Measurements from ENCODE around the gene NECAP2.
"Not testable (repeated sequence)": the region's sequence is repeated elsewhere in the genome, so short reads cannot be mapped to it uniquely, and the experiment has no call there.

Gene NECAP2

DNA sequence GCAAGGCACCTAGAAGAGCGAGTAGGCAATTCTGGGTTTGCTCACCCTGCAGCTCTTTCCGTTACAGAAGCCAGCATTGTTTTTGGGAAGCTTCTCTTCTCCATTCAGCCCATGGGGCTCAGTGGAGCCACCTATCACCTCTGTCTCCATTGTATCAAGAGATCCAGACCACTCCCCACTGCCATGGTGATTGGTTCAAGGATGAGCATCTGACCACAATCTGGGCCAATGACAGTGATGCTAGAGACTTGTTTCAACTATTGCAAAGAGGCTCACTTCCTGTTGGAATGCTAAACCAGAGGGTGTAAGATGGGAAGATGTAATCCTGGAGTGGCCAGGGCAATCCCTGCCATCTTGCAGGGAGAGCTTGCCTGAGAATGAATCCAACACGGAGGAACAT lies 9.9 kb upstream of the NECAP2 start:
- no peak for DNase-seq (ENCODE audit: low read depth, low spot score)

DNA sequence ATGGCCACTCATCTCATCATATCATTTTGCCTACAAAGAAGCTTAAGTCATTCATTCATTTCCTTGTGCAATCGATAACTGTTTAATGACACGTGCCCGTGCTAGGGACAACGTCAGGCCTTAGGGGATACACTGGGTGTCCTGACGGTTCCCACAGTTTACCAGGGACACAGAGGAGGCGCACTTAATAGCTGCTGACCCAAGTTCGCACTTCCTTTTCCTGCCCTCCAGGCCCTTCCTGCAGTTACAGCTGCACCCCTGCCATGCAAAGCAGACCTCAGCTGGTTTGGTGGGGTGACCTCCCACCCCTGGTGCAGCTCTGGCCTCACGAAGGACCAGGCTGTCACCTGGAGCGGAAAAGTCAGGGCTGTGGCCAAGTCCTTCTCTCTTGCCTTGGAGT lies 7.5 kb upstream of the NECAP2 start:
- DNase-seq (ENCODE audit: low read depth, low spot score), result no peak

DNA sequence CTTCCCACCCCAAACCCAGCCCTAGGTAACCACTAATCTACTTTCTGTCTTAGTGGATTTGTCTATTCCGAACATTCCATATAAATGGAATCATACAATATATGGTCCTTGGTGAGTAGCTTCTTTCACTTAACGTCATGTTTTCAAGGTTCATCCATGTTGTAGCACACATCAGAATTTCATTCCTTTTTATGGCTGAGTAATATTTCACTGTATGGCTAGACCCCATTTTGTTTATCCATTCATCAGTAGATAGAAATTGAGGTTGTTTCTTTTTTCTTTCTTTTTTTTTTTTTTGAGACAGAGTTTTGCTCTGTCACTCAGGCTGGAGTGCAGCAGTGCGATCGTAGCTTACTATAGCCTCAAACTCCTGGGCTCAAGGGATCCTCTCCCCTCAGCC lies 6.5 kb upstream of the NECAP2 start:
- no peak for DNase-seq (ENCODE audit: low read depth, low spot score)

DNA sequence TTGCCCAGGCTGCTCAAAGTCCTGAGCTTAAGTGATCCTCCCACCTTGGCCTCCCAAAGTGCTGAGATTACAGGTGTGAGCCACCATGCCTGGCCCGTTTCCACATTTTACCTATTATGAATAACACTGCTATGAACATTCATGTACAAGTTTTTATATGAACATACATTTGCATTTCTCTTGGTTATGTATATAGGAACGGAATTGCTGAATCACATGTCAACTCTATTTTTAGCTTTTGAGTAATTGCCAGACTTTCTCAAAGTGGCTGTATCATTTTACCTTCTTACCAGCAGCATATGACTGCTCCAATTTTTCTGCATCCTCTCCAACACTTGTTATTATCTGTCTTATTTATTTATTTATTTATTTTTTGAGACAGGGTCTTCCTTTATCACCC lies 6.0 kb upstream of the NECAP2 start:
- DNase-seq (ENCODE audit: low read depth, low spot score), result no peak

DNA sequence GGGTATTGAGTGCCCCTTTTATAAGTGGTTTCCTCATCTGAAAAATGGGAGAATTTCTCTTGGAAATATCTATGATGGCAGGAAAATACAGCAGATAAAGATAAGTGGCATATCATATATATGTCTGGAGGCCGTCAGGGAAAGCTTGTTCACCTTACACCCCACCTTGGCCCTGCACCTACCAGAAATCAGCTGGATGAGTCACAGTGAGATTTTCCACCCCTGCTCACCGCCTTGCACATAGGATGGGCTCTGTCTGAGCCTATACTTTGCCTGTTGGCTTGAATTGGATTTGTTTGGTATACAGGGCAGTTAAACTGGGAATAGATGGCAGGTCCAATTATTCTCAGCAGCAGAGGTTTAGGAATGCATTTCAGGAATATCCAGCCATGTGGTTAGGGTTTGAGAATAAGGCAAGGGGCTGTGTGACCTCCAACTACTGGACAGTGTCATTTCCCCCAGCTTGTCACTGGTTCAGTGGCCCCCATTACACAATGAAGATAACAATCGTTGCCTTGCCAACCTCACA lies 3.5 kb upstream of the NECAP2 start, which contains the start of gene SPATA21:
SPATA21 (minus strand) TSS at position 479 of the 529 bp plus-strand sequence. CDS start 6,053 bp downstream, outside the sequence.
- no peak for DNase-seq (ENCODE audit: low read depth, low spot score)

DNA sequence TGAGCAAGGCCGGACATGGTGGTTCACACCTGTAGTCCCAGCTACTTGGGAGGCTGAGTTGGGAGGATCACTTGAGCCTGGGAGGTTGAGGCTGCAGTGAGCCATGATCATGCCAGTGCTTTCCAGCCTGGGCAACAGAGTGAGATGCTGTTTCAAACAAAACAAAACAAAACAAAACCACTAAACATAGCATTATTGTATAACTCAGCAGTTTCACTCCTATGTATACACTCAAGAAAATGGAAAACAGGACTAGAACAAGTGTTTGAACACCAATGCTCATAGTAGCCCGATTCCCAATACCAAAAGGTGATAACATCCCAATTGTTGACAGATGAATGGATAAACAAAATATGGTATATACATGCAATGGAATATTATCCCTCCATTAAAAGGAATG lies 2.0 kb upstream of the NECAP2 start:
- no peak for DNase-seq (ENCODE audit: low read depth, low spot score)

DNA sequence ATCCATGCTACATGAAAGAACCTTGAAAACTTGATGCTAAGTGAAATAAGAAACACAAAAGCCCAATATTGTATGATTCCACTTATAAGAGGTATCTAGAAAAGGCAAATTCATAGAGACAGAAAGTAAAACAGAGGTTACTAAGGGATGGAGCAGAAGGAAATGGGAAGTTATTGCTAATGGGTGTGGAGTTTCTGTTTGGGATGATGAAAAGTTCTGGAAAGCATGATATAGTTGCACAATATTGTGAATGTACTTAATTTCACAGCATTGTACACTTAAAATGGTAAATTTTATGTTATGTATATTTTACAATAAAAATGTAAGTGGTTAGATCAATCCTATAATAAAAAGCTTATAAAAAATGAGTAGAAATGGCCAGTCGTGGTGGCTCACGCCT lies 1.6 kb upstream of the NECAP2 start:
- no peak for DNase-seq (ENCODE audit: low read depth, low spot score)

DNA sequence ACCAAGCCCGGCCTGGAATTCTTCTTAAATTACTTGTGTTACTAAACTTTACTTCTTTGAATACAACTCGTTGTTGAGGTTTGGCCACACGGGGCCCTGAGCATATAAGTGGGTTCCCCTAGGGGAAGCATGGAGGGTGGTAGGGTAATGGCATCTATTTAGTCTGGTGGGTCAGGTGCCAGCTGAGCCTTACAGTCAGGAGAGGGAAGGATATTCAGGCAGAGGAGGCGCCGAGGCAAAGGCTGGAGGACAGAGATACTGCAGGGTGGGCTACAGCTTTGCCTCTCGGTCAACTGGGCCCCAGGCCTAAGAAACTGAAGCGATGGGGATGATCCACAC lies 424 bp upstream of the NECAP2 start:
- DNase-seq (ENCODE audit: low read depth, low spot score), result no peak

DNA sequence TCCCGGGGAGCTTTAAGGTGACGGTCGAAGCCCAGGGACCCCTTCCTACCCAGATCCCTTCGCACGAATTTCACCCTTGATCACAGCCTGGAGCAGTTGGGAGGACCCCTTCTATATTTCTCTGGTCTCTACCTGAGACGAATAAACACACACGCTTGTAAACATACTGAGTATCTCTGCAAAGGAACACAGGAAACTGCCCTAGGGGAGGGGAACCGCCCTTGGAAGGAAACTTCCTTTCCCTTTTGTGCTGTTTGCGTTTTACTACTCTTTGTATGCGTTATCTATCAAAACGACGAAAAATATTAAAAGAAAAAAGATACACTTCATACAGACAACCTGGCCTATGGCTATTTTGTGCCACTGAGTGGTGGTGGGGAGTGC lies 750 bp downstream of the NECAP2 start:
- no peak for DNase-seq (ENCODE audit: low read depth, low spot score)

DNA sequence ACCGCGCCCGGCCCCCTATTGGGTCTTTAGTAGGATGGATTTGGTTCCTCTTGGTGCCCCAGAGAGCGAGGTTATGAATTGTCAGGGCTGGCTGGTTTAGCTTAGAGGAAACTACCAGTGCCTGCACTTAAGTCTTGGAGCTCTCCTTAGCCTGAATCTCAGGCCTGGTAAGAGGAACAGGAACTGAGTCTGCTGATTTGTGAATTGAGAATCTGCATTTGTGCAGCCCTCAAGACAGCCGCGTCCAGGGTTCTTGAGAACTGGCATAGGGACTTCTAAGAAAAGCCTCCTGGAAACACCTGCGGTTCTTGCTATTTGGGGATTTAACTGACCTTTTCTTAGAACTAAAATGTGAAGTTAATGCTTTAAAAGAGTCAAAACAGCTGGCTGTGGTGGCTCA lies 1.7 kb downstream of the NECAP2 start:
- DNase-seq (ENCODE audit: low read depth, low spot score), result no peak

DNA sequence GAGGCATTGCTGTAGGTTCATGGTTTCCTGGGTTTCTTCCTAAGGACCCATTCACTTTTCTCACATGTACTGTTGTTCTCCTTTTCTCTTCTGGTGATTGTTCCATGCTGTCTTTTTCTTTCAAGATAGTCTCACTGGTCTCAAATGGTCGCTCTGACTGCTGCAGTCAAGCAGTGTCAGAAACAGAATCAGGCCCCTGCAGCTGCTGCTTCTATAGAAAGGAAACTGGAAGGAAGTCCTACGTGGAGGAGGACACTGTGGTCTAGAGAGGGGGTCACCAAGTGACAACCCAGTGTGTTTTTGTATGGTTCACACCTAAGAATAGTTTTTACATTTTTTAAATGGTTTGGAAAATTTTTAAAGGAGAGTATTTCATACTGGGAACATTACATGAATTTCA lies 2.4 kb downstream of the NECAP2 start:
- DNase-seq (ENCODE audit: low read depth, low spot score), result no peak

DNA sequence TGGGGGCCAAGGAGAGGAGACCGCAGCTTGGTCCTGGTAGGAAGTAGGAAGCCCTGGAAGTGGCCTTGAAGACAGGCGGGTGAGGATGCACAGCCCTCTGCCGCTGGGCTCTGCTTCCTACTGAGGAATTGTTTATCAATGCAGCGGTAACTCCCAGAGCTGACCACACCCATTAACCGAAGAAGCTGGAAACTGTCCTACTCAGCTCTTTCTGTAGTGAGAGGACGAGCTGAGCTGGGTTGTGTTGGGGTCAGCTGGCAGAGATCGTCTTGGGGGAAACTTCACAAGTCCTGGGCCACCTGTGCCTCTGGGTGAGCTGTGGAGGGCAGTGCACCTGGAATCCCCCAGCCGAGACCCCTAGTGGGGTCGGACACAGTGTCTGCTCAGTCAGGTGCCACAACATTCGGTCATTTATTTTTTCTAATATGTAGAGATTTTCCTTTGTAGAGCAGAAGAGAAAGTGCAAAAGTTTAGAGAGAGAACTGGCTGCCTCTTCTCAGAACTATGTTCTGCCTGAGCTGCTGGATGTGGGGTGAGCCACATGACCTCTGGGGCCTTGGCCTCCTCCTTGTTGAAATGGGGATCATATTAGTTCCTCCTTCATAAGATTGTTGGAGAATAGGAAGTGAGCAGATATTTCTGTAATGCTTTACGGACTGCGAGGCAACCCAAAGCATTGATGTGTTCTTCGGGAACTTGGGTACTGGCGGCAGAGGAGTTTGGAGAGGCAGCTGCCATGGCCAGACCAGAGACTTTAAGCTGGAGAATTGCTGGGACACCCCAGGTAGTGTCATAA lies 3.6 kb downstream of the NECAP2 start:
- DNase-seq (ENCODE audit: low read depth, low spot score), result no peak

DNA sequence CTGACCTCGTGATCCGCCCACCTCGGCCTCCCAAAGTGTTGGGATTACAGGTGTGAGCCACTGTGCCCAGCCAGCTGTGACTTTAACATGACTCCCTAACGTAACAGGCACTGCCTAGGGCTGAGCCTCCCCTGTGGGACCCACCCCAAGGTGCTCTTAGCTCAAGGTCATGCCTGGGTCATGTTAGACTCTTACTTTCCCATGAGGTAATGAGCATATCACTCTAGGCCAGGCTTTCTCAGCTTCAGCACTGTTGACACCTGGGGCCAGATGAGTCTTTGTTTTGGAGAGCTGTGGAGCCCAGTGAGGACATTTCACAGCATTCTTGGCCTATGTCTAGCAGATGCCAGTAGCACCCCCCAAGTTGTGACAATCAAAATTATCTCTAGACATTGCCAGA lies 4.5 kb downstream of the NECAP2 start:
- no peak for DNase-seq (ENCODE audit: low read depth, low spot score)

DNA sequence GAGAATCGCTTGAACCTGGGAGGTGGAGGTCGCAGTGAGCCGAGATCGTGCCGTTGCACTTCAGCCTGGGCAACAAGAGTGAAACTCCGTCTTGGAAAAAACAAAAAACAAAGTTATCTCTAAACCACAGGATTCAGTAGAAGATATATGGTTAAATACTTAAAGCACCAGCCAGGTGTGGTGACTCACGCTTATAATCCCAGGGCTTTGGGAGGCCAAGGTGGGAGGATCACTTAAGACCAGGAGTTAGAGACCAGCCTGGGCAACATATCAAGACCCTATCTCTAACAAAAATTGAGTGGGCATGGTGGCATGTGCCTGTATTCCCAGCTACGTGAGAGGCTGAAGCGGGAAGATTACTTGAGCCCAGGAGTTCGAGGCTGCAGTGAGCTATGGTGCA lies 5.6 kb downstream of the NECAP2 start:
- DNase-seq (ENCODE audit: low read depth, low spot score), result no peak

DNA sequence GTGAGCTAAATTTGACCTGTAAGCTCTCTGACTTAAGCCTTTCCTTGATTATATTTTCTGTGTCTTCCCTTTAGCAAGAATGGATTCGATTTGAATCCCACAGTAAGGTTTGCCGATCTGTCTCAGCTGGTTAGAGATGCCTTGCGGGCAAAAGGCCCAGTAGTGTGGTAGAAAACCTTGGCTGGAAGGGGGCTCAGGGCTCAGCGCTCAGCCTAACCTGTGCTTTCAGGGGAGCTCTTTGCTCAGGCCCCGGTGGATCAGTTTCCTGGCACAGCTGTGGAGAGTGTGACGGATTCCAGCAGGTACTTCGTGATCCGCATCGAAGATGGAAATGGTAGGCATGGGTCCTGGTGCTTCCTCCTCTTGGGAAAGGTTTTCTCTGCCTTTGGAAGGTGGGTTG lies 7.1 kb downstream of the NECAP2 start:
- no peak for DNase-seq (ENCODE audit: low read depth, low spot score)

DNA sequence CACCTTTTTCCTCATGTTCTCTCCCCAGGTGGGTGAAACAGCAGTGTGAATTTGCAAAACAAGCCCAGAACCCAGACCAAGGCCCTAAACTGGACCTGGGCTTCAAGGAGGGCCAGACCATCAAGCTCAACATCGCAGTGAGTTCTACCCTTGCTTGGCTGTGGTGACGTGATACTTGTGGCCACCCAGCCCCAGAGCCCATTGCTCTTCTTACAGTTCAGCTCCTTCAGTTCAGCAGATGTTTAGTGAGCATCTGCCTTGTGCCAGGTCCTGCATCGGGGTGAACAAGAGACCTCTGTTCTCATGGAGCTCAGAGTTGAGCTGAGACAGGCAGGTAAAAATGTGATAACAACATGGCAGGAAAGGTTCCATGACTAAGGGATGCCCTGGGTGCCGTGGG lies 8.5 kb downstream of the NECAP2 start:
- no peak for DNase-seq (ENCODE audit: low read depth, low spot score)

DNA sequence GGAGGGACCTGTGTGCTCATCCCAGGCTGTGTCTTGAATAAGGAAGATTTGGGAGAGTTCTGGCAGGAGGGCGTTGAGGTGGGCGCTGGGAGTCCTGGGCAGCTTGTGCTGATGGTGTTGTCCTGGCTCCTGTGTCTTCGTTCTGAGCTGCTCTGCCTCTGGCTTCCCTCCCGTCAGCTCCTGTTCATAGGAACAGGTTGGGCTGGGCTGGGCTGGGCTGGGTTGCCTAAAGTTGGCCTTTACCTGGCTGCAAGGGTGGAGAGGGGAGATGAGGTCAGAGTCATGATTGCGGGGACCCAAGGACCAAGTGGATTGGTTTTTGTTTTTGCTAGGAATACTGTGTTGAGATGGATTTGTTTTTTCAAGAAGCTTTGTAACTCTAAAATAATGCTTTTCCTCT lies 9.1 kb downstream of the NECAP2 start:
- no peak for DNase-seq (ENCODE audit: low read depth, low spot score)

DNA sequence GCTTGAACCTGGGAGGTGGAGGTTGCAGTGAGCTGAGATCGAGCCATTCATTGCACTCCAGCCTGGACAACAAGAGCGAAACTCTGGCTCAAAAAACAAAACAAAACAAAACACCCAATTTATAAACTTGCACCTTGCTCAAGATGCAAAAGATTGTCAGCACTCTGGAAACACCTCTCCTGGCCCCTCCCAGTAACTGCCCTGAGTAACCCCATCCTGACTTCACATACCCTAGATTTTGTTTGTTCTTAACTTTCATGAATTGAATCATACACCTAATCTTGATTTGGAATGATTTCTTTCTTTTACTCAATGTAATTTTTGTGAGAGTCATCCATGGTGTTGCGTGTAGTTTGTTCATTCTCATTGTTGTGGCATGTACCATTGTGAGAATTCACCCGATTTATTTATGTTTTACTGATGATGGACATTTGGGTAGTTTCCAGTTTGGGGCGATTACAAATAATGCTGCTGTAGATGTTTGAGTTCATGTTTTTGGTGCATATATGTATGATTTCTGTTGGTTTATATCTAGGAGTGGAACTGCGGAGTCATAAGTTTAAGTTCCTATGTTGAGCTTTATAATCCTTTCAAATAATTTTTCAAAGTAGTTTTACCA lies 10.4 kb downstream of the NECAP2 start:
- DNase-seq (ENCODE audit: low read depth, low spot score), result no peak

DNA sequence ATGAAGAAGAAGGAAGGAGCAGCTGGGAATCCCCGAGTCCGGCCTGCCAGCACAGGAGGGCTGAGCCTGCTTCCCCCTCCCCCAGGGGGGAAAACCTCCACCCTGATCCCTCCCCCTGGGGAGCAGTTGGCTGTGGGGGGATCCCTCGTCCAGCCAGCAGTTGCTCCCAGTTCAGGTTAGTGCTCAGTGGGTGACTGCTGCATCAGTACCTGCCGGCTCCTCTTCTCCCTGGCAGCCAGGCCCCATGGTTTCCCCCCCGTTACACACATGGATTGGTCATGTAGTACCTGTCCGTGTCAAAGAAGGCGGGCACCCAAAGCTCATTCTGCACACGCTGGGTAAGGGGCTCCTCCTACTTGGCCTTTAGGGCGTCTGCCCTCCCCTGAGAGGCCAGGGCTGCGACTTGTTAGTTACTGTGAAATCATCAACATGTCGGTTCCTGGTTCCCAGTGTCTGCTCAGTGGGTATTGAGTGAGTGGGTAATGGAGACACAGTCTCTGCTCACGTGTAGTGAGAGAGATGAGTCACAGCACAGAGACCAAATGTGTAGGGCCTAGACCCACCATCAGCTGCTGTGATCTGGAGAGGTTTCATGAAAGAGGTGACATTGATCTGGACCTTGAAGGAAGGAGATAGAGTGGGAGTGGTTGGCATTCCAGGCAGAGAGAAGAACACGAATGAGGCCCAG lies 11.5 kb downstream of the NECAP2 start:
- DNase-seq (ENCODE audit: low read depth, low spot score), result no peak

DNA sequence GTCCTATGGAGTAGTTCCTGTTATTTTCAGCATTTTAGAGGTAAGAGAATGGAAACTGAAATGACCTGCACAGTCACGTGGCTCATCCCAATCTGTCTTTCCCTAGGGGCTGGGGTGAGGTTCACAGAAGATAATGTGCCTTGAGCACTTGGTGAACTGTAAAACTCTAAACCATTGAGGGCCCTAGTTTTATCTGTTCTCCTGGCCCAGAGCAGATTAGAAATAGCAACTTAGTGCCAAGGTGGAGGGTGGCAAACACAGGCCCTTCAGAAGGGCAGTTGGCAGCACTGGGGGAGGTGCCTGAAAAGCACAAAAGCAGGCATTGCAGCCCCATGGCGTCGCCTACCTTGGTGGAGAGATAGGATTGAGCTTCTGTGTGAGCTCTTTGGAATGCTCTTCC lies 14.4 kb downstream of the NECAP2 start:
- DNase-seq (ENCODE audit: low read depth, low spot score), result not testable (repeated sequence)

DNA sequence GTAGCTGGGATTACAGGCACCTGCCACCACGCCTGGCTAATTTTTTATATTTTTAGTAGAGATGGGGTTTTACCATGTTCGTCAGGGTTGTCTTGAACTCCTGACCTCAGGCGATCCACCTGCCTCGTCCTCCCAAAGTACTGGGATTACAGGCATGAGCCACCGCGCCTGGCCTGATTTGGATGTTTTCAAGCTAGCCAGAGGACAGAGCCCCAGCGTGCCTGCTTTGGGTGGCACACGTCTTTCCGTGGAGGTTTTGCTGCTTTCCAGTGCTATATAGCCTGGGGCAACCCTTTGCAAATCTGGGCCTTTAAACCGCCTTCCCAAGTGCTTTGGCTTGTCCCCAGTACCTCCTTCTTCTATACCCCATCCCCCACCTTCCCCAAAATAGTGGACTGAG lies 15.6 kb downstream of the NECAP2 start:
- not testable (repeated sequence) for DNase-seq (ENCODE audit: low read depth, low spot score)

DNA sequence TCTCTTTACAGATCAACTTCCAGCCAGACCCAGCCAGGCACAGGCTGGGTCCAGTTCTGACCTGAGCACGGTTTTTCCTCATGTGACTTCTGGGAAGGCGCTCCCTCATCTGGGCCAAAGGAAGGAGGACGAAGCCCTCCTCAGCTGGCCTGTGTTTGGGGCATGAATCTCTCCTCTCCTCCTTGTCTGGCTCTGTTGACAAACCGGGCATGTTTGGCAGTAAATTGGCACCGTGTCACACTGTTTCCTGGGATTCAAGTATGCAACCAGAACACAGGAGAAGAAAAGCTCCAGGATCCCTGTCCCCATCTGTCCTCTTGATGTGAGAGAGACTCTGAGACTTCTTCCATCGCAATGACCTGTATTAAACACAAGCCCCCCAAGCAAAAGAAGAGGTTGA lies 18.3 kb downstream of the NECAP2 start:
- no peak for DNase-seq (ENCODE audit: low read depth, low spot score)

Data from smooth muscle cell of the brain vasculature (primary cell).